Nephron (organoid): ENCODE measurements around the gene ATP8A2.

Source experiments
- H3K27ac Mint-ChIP-seq, 3 experiments: 2 replicates each; pipeline ENCODE4 v1.8.0; 2020; ENCODE audit warnings: mixed read lengths in 3 of 3, mild to moderate bottlenecking in 2 of 3, moderate library complexity in 1 of 3
- H3K27me3 Mint-ChIP-seq: 2 replicates; pipeline ENCODE4 v1.8.0; 2021; ENCODE audit warnings: low read depth, mild to moderate bottlenecking, moderate library complexity, mixed read lengths
- H3K36me3 Mint-ChIP-seq: 2 replicates; pipeline ENCODE4 v1.8.0; 2020; ENCODE audit warnings: low read depth, mixed read lengths
- H3K4me1 Mint-ChIP-seq: 2 replicates; pipeline ENCODE4 v1.8.0; 2020; ENCODE audit warnings: mixed read lengths
- H3K4me3 Mint-ChIP-seq, 3 experiments: 2 replicates each; pipeline ENCODE4 v1.8.0; 2020; ENCODE audit warnings: mild to moderate bottlenecking in 3 of 3, mixed read lengths in 3 of 3, moderate library complexity in 2 of 3
- H3K9me3 Mint-ChIP-seq: 2 replicates; pipeline ENCODE4 v1.8.0; 2020; ENCODE audit warnings: mixed read lengths
- CTCF ChIP-seq, 3 experiments: fragments of 200-600 bp; sonication (generic); IDR thresholded peaks; one replicate each; pipeline ENCODE4 v1.5.0; 2021; ENCODE audit warnings: antibody characterized with exemption in 3 of 3; ENCODE audit not compliant: unreplicated experiment in 3 of 3

ATP8A2 gene

GRCh38 chr13:25928941-25929505, 557.2 kb downstream of the ATP8A2 start:
- Mint-ChIP-seq H3K36me3 (no peaks in the 10 kb centered on the region), H3K27me3 (peaks cover 8% of the 10 kb centered on the region), H3K9me3 (peaks cover 5% of the 10 kb centered on the region), H3K4me3 (no peak overlapping the region), H3K4me1 (peaks cover 58% of the 10 kb centered on the region), H3K27ac (peak overlapping the region in 2 of 3 experiments; percentile 10 to 57)
- no peak for TF ChIP-seq CTCF (IDR thresholded peaks at IDR 0.05; ENCODE audit: unreplicated experiment in 3 of 3)

- H3K4me3 Mint-ChIP-seq: no peak overlapping the region
- H3K9me3 Mint-ChIP-seq: peaks cover 3% of the 10 kb centered on the region
- H3K27ac Mint-ChIP-seq: peak overlapping the region in 1 of 3 experiments; percentile 2
- TF ChIP-seq CTCF (IDR thresholded peaks at IDR 0.05; ENCODE audit: unreplicated experiment in 3 of 3): no peak
- H3K4me1 Mint-ChIP-seq: peaks cover 51% of the 10 kb centered on the region
- no peaks in the 10 kb centered on the region for H3K36me3 Mint-ChIP-seq
- H3K27me3 Mint-ChIP-seq: peaks cover 8% of the 10 kb centered on the region
These were observed 558.0 kb downstream of the ATP8A2 start for GRCh38 chr13:25929816-25930215.

- Mint-ChIP-seq H3K4me3 (no peak overlapping the region), H3K9me3 (peaks cover 3% of the 10 kb centered on the region)
These were observed 558.9 kb downstream of the ATP8A2 start for GRCh38 chr13:25930653-25931052.

GRCh38 chr13:25932365-25932764, 560.6 kb downstream of the ATP8A2 start:
- H3K36me3 Mint-ChIP-seq: no peaks in the 10 kb centered on the region
- peaks cover 8% of the 10 kb centered on the region for H3K27me3 Mint-ChIP-seq
- H3K9me3 Mint-ChIP-seq: no peaks in the 10 kb centered on the region
- peaks cover 43% of the 10 kb centered on the region for H3K4me1 Mint-ChIP-seq
- no peak overlapping the region for H3K4me3 Mint-ChIP-seq
- no peak for TF ChIP-seq CTCF (IDR thresholded peaks at IDR 0.05; ENCODE audit: unreplicated experiment in 3 of 3)
- no peak overlapping the region for H3K27ac Mint-ChIP-seq

More at GRCh38 chr13:25930653-25931052, 558.9 kb downstream of the ATP8A2 start:
- Mint-ChIP-seq H3K4me1 (peaks cover 49% of the 10 kb centered on the region), H3K36me3 (no peaks in the 10 kb centered on the region), H3K27me3 (peaks cover 8% of the 10 kb centered on the region), H3K27ac (peak overlapping the region in 1 of 3 experiments; percentile 18)
- TF ChIP-seq CTCF (IDR thresholded peaks at IDR 0.05; ENCODE audit: unreplicated experiment in 3 of 3): no peak

GRCh38 chr13:25933520-25933919, 561.7 kb downstream of the ATP8A2 start:
- H3K27me3 Mint-ChIP-seq: peaks cover 8% of the 10 kb centered on the region
- H3K27ac Mint-ChIP-seq: no peak overlapping the region
- H3K4me1 Mint-ChIP-seq: peaks cover 31% of the 10 kb centered on the region
- no peaks in the 10 kb centered on the region for H3K9me3 Mint-ChIP-seq
- H3K36me3 Mint-ChIP-seq: no peaks in the 10 kb centered on the region
- no peak overlapping the region for H3K4me3 Mint-ChIP-seq
- TF ChIP-seq CTCF (IDR thresholded peaks at IDR 0.05; ENCODE audit: unreplicated experiment in 3 of 3): no peak

- no peak overlapping the region for H3K27ac Mint-ChIP-seq
- peaks cover 25% of the 10 kb centered on the region for H3K4me1 Mint-ChIP-seq
- H3K36me3 Mint-ChIP-seq: no peaks in the 10 kb centered on the region
- no peak for TF ChIP-seq CTCF (IDR thresholded peaks at IDR 0.05; ENCODE audit: unreplicated experiment in 3 of 3)
- no peaks in the 10 kb centered on the region for H3K9me3 Mint-ChIP-seq
- peaks cover 8% of the 10 kb centered on the region for H3K27me3 Mint-ChIP-seq
- H3K4me3 Mint-ChIP-seq: no peak overlapping the region
These were observed 562.4 kb downstream of the ATP8A2 start for GRCh38 chr13:25934127-25934526.
